GM12878 (cell line): ENCODE measurements around the gene ANKRD11. TPM values are rescaled to one million over a fixed set of nuclear protein-coding genes. Genes with fewer than 3 reads are reported as not detected.
"Not testable (repeated sequence)": the region's sequence is repeated elsewhere in the genome, so short reads cannot be mapped to it uniquely, and the experiment has no call there.

Experiments used
- ATAC-seq: fragments of 200-7000 bp; cut with Tn5 transposase; 3 replicates; pipeline ENCODE4 v1.9.1; 2020; ENCODE audit warnings: mild to moderate bottlenecking, moderate library complexity
- BruUV-seq: library from RNA; stranded (reverse); fragments of 400-500 nt; replicated peaks from 2 replicates; lab custom pipeline; 2021; lab: Mats Ljungman, UMichigan
- CTCF ChIA-PET: fragments of 300-600 bp; sonication (Branson Sonifier 250); formaldehyde crosslinking; extraction: SDS; loops from one replicate; lab custom pipeline; 2021; ENCODE audit warnings: inconsistent platforms; lab: Yijun Ruan, JAX
- POLR2A ChIA-PET: fragments of 350-600 bp; formaldehyde crosslinking; extraction: SDS; loops from one replicate; lab custom pipeline; 2021; ENCODE audit warnings: inconsistent platforms; lab: Charles Lee
- RAD21 ChIA-PET: fragments of 300-600 bp; sonication (Branson Sonifier 250); formaldehyde crosslinking; loops from one replicate; lab custom pipeline; 2023; ENCODE audit warnings: antibody characterized with exemption; ENCODE audit not compliant: unreplicated experiment; lab: Charles Lee
- SMC1A ChIA-PET: fragments of 300-600 bp; sonication (Branson Sonifier 250); formaldehyde crosslinking; loops from one replicate; lab custom pipeline; 2023; ENCODE audit not compliant: unreplicated experiment, uncharacterized antibody; lab: Charles Lee
- DNase-seq: peaks from one replicate; pipeline ENCODE4 v3.0.0-alpha.2; 2011; ENCODE audit warnings: low read depth, low spot score
- FAIRE-seq: peaks from 3 replicates; lab custom pipeline; 2011; peaks lifted over from hg19 to GRCh38; lab: Jason Lieb, UNC
- H2AFZ ChIP-seq: 2 replicates; pipeline ENCODE4 v1.6.0; 2011; ENCODE audit warnings: low read depth, low read length, control low read depth; ENCODE audit not compliant: control insufficient read depth
- H3K27ac ChIP-seq: 2 replicates; pipeline ENCODE4 v1.5.1; 2011; ENCODE audit warnings: control low read depth; ENCODE audit not compliant: control insufficient read depth, insufficient read depth
- H3K27me3 ChIP-seq, 2 experiments: replicated peaks in 1 of 2; 2 replicates each; pipeline versions ENCODE4 v1.6.0 to v1.6.1; 2011; ENCODE audit warnings: low read length in 1 of 2; ENCODE audit not compliant: control insufficient read depth in 2 of 2, insufficient read depth in 2 of 2
- H3K36me3 ChIP-seq, 2 experiments: 2 replicates each; pipeline ENCODE4 v1.5.1; 2011; ENCODE audit warnings: low read length in 1 of 2; ENCODE audit not compliant: control insufficient read depth in 2 of 2, insufficient read depth in 2 of 2
- H3K4me1 ChIP-seq: 2 replicates; pipeline ENCODE4 v1.6.1; 2011; ENCODE audit warnings: mild to moderate bottlenecking, low read length, moderate library complexity, mixed read lengths; ENCODE audit not compliant: control insufficient read depth, insufficient read depth
- H3K4me2 ChIP-seq: 2 replicates; pipeline ENCODE4 v1.6.0; 2011; ENCODE audit warnings: control low read depth; ENCODE audit not compliant: control insufficient read depth, insufficient read depth
- H3K4me3 ChIP-seq: fragments of 200-600 bp; sonication (generic); 2 replicates; pipeline ENCODE4 v1.5.1; 2016
- H3K79me2 ChIP-seq: 2 replicates; pipeline ENCODE4 v1.6.0; 2011; ENCODE audit warnings: low read length; ENCODE audit not compliant: control insufficient read depth, insufficient read depth
- H3K9ac ChIP-seq: 2 replicates; pipeline ENCODE4 v1.8.0; 2011; ENCODE audit warnings: low read length, control low read depth, mixed read lengths; ENCODE audit not compliant: control insufficient read depth, insufficient read depth
- H3K9me3 ChIP-seq: replicated peaks from 3 replicates; pipeline ENCODE4 v1.5.1; 2011; ENCODE audit warnings: mild to moderate bottlenecking, low read length; ENCODE audit not compliant: control insufficient read depth, insufficient read depth
- H4K20me1 ChIP-seq: 2 replicates; pipeline ENCODE4 v1.6.0; 2011; ENCODE audit not compliant: control insufficient read depth, insufficient read depth
- MXI1 ChIP-seq: fragments of 150-350 bp; IDR thresholded peaks from 2 replicates; pipeline ENCODE4 v1.6.1; 2011; ENCODE audit warnings: low read depth, mild to moderate bottlenecking, inconsistent platforms, low read length, improper control_type of control experiment
- NR2F1 ChIP-seq: fragments of 450-650 bp; conservative IDR thresholded peaks from 2 replicates; pipeline ENCODE4 v1.6.1; 2017; ENCODE audit warnings: mild to moderate bottlenecking
- SREBF2 ChIP-seq: IDR thresholded peaks from 2 replicates; pipeline ENCODE4 v1.6.1; 2012; ENCODE audit warnings: mild to moderate bottlenecking, low read length
- TAF1 ChIP-seq: IDR thresholded peaks from 2 replicates; pipeline ENCODE4 v1.6.1; 2011; ENCODE audit warnings: mild to moderate bottlenecking, low read depth, low read length, borderline replicate concordance
- ZZZ3 ChIP-seq: IDR thresholded peaks from 2 replicates; pipeline ENCODE4 v1.6.1; 2011; ENCODE audit warnings: low read depth; ENCODE audit not compliant: control insufficient read depth, insufficient read length
- WGBS: methylation state at CpG from one replicate; pipeline ENCODE4 v1.1.6; 2016; ENCODE audit warnings: low lambda C conversion rate; ENCODE audit not compliant: insufficient replicate concordance, insufficient coverage; ENCODE audit errors: missing lambda C conversion rate; 5-methylcytosine and 5-hydroxymethylcytosine counted together
- in situ Hi-C: fragments of 300-500 bp; cut with MboI; formaldehyde crosslinking; loops from 9 replicates; pipeline ENCODE4 v1.14.3; 2018; ENCODE audit warnings: mixed read lengths
- intact Hi-C: fragments of 100-400 bp; cut with micrococcal nuclease; formaldehyde crosslinking; loops from one replicate; pipeline ENCODE4 v1.14.2; 2022; ENCODE audit not compliant: unreplicated experiment
- polyA plus RNA-seq, 11 experiments: library from polyadenylated mRNA; depleted of rRNA in 4 of 11; unstranded in 6 of 11; stranded (reverse) in 5 of 11; fragments of >200 nt; fragmentation: Nextera tagmentation in 4 of 11; fragmentation: Illumina TruSeq in 1 of 11; extraction: Ambion mirVana in 4 of 11; extraction: Trizol in 1 of 11; gene quantifications; 1 replicate in 1 of 11; 2 replicates in 10 of 11; pipeline versions ENCODE4 v1.2.1 to v1.2.3, GENCODE V29; 2011 to 2016; ENCODE audit warnings: inconsistent platforms in 2 of 11, missing spikeins in 2 of 11, low read depth in 1 of 11
- total RNA-seq, 4 experiments: library from RNA; depleted of rRNA in 3 of 4; stranded (reverse); fragments of >200 nt in 3 of 4; fragmentation: Illumina TruSeq in 1 of 4; extraction: Trizol in 1 of 4; gene quantifications; 2 replicates each; pipeline versions ENCODE4 v1.2.1 to v1.2.3, GENCODE V29; 2013 to 2021
- TF ChIP-seq, protein P1 (sequence below): IDR thresholded peaks from 2 replicates; pipeline ENCODE4 v1.6.1; 2012; ENCODE audit warnings: low read depth, low read length, improper control_type of control experiment
- TF ChIP-seq, protein P2 (sequence below): fragments of 450-650 bp; IDR thresholded peaks from 2 replicates; pipeline ENCODE4 v1.6.1; 2016; ENCODE audit warnings: mild to moderate bottlenecking
- TF ChIP-seq, protein P3 (sequence below): IDR thresholded peaks from 2 replicates; pipeline ENCODE4 v1.6.1; 2012; ENCODE audit warnings: low read depth, low read length, improper control_type of control experiment

The ANKRD11 gene
- total and polyA plus RNA-seq, 10 of the 15 experiments (the other 5 are each of a cell fraction or from before 2014, with no cell fraction given), result 5.1 to 103 (median 27.4) TPM

DNA sequence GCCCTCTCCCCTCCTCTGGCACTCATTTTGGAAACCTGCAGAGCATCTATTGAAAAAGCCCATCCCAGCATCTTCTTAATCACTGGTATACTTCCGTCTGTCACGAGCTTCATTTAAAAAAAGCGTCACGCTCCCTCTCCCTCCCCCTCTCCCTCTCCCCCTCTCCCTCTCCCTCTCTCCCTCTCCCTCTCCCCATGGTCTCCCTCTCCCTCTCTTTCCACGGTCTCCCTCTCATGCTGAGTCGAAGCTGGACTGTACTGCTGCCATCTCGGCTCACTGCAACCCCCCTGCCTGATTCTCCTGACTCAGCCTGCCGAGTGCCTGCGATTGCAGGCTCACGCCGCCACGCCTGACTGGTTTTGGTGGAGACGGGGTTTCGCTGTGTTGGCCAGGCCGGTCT lies 28.5 kb downstream of the ANKRD11 start:
- Histone ChIP-seq H4K20me1 (peaks cover 14% of the 10 kb centered on the region), H3K79me2 (peaks cover 73% of the 10 kb centered on the region), H3K4me1 (peaks cover 11% of the 10 kb centered on the region)
- H3K36me3 ChIP-seq, H3K4me2 ChIP-seq, ATAC-seq, H3K27me3 ChIP-seq, RAD21 ChIA-PET, CTCF ChIA-PET, intact Hi-C loops, H2AFZ ChIP-seq, H3K9me3 ChIP-seq, BruUV-seq, DNase-seq, POLR2A ChIA-PET, H3K9ac ChIP-seq, SMC1A ChIA-PET, in situ Hi-C loops, FAIRE-seq, H3K4me3 ChIP-seq, H3K27ac ChIP-seq: not testable (repeated sequence)
- WGBS, result 87% methylated on average over 11 of the region's 15 CpGs

DNA sequence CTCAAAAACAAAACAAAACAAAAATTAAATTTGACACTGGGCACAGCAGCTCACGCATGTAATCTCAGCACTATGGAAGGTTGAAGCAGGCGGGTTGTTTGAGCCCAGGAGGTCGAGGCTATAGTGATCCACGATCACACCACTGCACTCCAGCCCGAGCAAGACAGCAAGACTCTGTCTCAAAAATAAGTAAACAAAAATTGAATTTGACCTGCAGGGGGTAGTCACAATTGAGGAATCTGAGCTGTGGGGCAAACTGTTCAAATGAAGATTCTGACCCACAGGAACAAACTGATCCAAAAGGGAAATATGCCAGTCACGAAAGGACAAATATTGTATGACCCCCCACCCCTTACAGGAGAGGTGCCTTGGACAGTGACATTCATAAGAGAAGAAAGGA lies 29.8 kb downstream of the ANKRD11 start:
- H3K9ac ChIP-seq, result no peak overlapping the region
- RAD21 ChIA-PET, result no interaction called here
- no TSS peak for BruUV-seq
- intact Hi-C loops (no loop called here), in situ Hi-C loops (no loop called here)
- no peak overlapping the region for H3K4me2 ChIP-seq
- H3K36me3 ChIP-seq, result peaks cover 2% of the 10 kb centered on the region in 2 experiments; a peak in 2 of 4 replicates
- H3K4me1 ChIP-seq, result peaks cover 23% of the 10 kb centered on the region
- H3K4me3 ChIP-seq, result no peak overlapping the region
- peaks cover 74% of the 10 kb centered on the region for H3K79me2 ChIP-seq
- no peak overlapping the region for H2AFZ ChIP-seq
- POLR2A ChIA-PET, result no interaction called here
- FAIRE-seq (no peak), ATAC-seq (no peak; the same call in 2 of the 3 replicates), DNase-seq (no peak)
- peaks cover 18% of the 10 kb centered on the region for H4K20me1 ChIP-seq
- 97% methylated on average over 6 of the region's 6 CpGs for WGBS
- SMC1A ChIA-PET, result no interaction called here
- H3K27me3 ChIP-seq, result no peaks in the 10 kb centered on the region
- no peak overlapping the region for H3K27ac ChIP-seq
- no peaks in the 10 kb centered on the region; the same call in 2 of the 3 replicates for H3K9me3 ChIP-seq
- CTCF ChIA-PET, result interaction anchor here (1.1 kb wide), 1 partner anchor 16 kb away, joined by 4 read pairs; no protein-coding TSS in a partner anchor
- TF ChIP-seq, protein P1, sequence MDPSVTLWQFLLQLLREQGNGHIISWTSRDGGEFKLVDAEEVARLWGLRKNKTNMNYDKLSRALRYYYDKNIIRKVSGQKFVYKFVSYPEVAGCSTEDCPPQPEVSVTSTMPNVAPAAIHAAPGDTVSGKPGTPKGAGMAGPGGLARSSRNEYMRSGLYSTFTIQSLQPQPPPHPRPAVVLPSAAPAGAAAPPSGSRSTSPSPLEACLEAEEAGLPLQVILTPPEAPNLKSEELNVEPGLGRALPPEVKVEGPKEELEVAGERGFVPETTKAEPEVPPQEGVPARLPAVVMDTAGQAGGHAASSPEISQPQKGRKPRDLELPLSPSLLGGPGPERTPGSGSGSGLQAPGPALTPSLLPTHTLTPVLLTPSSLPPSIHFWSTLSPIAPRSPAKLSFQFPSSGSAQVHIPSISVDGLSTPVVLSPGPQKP, result no peak
- no peak for TF ChIP-seq NR2F1
- no peak for TF ChIP-seq ZZZ3
- TF ChIP-seq SREBF2, result no peak
- TF ChIP-seq MXI1, result no peak
- TF ChIP-seq, protein P2, sequence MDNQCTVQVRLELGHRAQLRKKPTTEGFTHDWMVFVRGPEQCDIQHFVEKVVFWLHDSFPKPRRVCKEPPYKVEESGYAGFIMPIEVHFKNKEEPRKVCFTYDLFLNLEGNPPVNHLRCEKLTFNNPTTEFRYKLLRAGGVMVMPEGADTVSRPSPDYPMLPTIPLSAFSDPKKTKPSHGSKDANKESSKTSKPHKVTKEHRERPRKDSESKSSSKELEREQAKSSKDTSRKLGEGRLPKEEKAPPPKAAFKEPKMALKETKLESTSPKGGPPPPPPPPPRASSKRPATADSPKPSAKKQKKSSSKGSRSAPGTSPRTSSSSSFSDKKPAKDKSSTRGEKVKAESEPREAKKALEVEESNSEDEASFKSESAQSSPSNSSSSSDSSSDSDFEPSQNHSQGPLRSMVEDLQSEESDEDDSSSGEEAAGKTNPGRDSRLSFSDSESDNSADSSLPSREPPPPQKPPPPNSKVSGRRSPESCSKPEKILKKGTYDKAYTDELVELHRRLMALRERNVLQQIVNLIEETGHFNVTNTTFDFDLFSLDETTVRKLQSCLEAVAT, result no peak
- TF ChIP-seq, protein P3, sequence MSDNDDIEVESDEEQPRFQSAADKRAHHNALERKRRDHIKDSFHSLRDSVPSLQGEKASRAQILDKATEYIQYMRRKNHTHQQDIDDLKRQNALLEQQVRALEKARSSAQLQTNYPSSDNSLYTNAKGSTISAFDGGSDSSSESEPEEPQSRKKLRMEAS, result no peak
- TF ChIP-seq TAF1, result no peak
